Lung (tissue), 12 donors: ENCODE results near the gene NMT2. TPM values are rescaled to one million over a fixed set of nuclear protein-coding genes. Genes with fewer than 3 reads are reported as not detected.

Experiments used
- ATAC-seq: fragments of 200-7000 bp; cut with Tn5 transposase; one replicate; pipeline ENCODE4 v1.9.1; 2020; ENCODE audit warnings: moderate number of reproducible peaks; ENCODE audit not compliant: insufficient read depth, low FRiP score
- DNase-seq, 3 donors: peaks; one replicate each; pipeline ENCODE4 v3.0.0-alpha.2; 2013 to 2017
- H3K27ac ChIP-seq, 2 donors: one replicate each; pipeline ENCODE4 v1.5.1; 2013; ENCODE audit warnings: mild to moderate bottlenecking in 2 of 2, moderate library complexity in 2 of 2, control low read depth in 1 of 2, inconsistent platforms in 1 of 2, low read depth in 1 of 2, low read length in 1 of 2
- H3K27me3 ChIP-seq, 3 donors: one replicate each; pipeline ENCODE4 v1.5.1; 2013; ENCODE audit warnings: low read length in 2 of 3; ENCODE audit not compliant: control insufficient read depth in 3 of 3, insufficient read depth in 3 of 3
- H3K36me3 ChIP-seq, 4 donors: one replicate each; pipeline ENCODE4 v1.5.1; 2013; ENCODE audit warnings: low read length in 4 of 4, mild to moderate bottlenecking in 1 of 4, moderate library complexity in 1 of 4; ENCODE audit not compliant: control insufficient read depth in 4 of 4, insufficient read depth in 4 of 4
- H3K4me1 ChIP-seq, 5 donors: one replicate each; pipeline ENCODE4 v1.5.1; 2013; ENCODE audit warnings: low read length in 5 of 5, mild to moderate bottlenecking in 2 of 5, moderate library complexity in 1 of 5; ENCODE audit not compliant: control insufficient read depth in 5 of 5, insufficient read depth in 5 of 5
- H3K4me3 ChIP-seq: one replicate; pipeline ENCODE4 v1.5.1; 2013; ENCODE audit warnings: mild to moderate bottlenecking, control low read depth, moderate library complexity
- H3K9ac ChIP-seq, 2 donors: one replicate each; pipeline ENCODE4 v1.5.1; 2013; ENCODE audit warnings: low read length in 2 of 2, control low read depth in 1 of 2; ENCODE audit not compliant: insufficient read depth in 1 of 2
- H3K9me3 ChIP-seq, 4 donors: one replicate each; pipeline ENCODE4 v1.5.1; 2013; ENCODE audit warnings: low read length in 3 of 4, mild to moderate bottlenecking in 1 of 4, moderate library complexity in 1 of 4; ENCODE audit not compliant: control insufficient read depth in 4 of 4, insufficient read depth in 3 of 4
- WGBS, 2 donors: extraction: QIAGEN DNeasy Blood & Tissue Kit; methylation state at CpG; one replicate each; pipeline ENCODE4 v1.1.7; 2013; 5-methylcytosine and 5-hydroxymethylcytosine counted together
- polyA plus RNA-seq, 2 donors: library from polyadenylated mRNA; stranded (reverse); fragments of 200-250 nt; gene quantifications; one replicate each; pipeline ENCODE4 v1.2.1, GENCODE V29; 2013
- total RNA-seq, 2 donors: library from RNA; depleted of rRNA in 1 of 2; stranded (reverse); fragments of >200 nt in 1 of 2; gene quantifications; one replicate each; pipeline ENCODE4 v1.2.1, GENCODE V29; 2014 to 2021
- TF ChIP-seq, protein P1 (sequence below): IDR thresholded peaks from 2 replicates; pipeline ENCODE4 v1.5.1; 2012; ENCODE audit warnings: mild to moderate bottlenecking; ENCODE audit errors: control extremely low read depth, extremely low read depth
- donor health status: control.
- donor health status: control.
- donor health status: Bipolar disorder and iron deficiency.
- donor health status: healthy.
- donor health status: DM: yes; HTN: yes; CAD: no.

Gene NMT2
- total and polyA plus RNA-seq, 4 donors, result 3.5 to 20.0 (median 6.4) TPM

DNA sequence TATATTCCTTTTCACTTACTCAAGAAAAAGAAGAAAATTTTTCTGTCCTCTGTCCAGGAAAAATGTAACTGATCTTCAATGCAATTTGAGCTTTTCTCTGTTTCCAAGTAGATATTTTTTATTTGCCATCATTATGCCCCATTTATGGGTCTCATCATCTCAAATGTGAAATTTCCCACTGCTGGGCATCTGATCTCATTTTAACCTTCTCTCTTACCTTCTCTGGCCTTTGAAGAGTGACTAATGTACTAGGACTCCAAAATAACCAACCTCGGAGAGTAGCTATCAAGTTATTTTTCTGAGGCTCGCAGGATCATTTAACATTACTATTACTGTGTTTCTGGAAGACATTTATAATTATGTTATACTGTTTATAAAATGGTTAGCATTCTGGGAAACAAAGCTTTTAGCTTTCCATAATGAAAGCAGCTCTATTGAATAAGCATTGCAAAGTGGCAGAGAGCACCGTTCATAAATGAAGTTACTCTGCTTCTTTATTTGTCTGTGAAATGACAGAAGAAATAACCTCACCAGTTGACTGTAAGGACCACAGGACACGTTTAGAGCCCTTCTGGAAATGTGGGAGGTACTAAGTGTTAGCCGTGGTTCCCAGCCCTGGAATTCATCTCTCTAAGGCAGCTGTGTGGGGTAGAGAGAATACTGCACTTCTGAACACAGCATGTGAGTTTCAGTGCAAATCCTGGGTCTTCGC, 33.3 kb upstream of the NMT2 start:
- H3K27me3 ChIP-seq, result no peaks in the 10 kb centered on the region
- H3K4me1 ChIP-seq, result peaks cover 0 to 4% (median 0%) of the 10 kb centered on the region in 5 donors
- no peak overlapping the region for H3K9ac ChIP-seq
- no peak overlapping the region for H3K4me3 ChIP-seq
- WGBS, 2 donors, result 73 to 87% methylated on average over 6 of the region's 6 CpGs
- no peak overlapping the region for H3K27ac ChIP-seq
- DNase-seq (no peak), ATAC-seq (no peak)
- H3K9me3 ChIP-seq, result no peaks in the 10 kb centered on the region
- TF ChIP-seq, protein P1, sequence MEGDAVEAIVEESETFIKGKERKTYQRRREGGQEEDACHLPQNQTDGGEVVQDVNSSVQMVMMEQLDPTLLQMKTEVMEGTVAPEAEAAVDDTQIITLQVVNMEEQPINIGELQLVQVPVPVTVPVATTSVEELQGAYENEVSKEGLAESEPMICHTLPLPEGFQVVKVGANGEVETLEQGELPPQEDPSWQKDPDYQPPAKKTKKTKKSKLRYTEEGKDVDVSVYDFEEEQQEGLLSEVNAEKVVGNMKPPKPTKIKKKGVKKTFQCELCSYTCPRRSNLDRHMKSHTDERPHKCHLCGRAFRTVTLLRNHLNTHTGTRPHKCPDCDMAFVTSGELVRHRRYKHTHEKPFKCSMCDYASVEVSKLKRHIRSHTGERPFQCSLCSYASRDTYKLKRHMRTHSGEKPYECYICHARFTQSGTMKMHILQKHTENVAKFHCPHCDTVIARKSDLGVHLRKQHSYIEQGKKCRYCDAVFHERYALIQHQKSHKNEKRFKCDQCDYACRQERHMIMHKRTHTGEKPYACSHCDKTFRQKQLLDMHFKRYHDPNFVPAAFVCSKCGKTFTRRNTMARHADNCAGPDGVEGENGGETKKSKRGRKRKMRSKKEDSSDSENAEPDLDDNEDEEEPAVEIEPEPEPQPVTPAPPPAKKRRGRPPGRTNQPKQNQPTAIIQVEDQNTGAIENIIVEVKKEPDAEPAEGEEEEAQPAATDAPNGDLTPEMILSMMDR, result no peak
- H3K36me3 ChIP-seq, result peaks cover 0 to 5% (median 1%) of the 10 kb centered on the region in 4 donors

DNA sequence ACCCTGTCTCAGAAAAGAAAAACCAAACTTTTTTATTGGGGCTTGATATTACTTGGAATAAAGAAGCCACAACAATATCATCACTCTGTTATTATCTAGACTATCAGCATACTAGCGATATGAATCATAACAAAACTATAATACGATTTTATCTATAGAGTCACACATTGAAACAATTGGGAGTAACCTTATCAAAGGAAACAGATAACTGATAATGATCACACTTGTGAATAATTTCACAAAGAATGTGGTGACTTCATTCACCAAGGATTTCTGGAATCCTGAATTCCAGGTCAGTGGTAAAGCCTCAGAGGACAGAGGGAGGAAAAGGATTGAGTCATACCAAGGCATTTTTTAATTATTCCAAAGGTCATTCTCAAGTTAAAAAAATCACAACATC, 32.1 kb upstream of the NMT2 start:
- ATAC-seq (no peak), DNase-seq (no peak)
- no peak overlapping the region for H3K4me3 ChIP-seq
- peaks cover 0 to 4% (median 0%) of the 10 kb centered on the region in 5 donors for H3K4me1 ChIP-seq
- H3K27me3 ChIP-seq, result no peaks in the 10 kb centered on the region
- peaks cover 0 to 2% (median under 1%) of the 10 kb centered on the region in 4 donors for H3K36me3 ChIP-seq
- WGBS, 2 donors, result 25 to 32% methylated on average over 2 of the region's 2 CpGs
- no peak overlapping the region for H3K9ac ChIP-seq
- no peak overlapping the region for H3K27ac ChIP-seq
- H3K9me3 ChIP-seq, result no peaks in the 10 kb centered on the region
- TF ChIP-seq, protein P1, result no peak

DNA sequence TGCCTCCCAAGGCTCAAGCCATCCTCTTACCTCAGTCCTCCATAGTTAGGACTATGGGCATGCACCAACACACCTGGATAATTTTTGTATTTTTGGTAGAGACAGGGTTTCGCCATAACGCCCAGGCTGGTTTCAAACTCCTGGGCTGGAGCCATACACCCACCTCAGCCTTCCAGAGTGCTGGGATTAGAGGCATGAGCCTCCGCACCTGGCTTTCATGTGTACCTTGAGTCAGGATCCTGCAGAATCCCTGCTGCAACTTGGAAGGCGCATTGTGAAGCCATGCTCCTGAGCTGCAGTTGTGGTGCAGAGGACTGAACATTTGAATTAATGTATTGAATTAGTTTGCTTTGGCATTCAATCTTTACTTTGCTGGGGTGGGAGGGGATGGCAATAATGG, 29.4 kb upstream of the NMT2 start:
- Histone ChIP-seq H3K36me3 (peaks cover 0 to 2% (median 0%) of the 10 kb centered on the region in 4 donors), H3K4me3 (no peak overlapping the region), H3K27me3 (no peaks in the 10 kb centered on the region), H3K27ac (no peak overlapping the region), H3K9me3 (peaks cover 0 to 3% (median 0%) of the 10 kb centered on the region in 4 donors), H3K4me1 (peaks cover 0 to 2% (median 0%) of the 10 kb centered on the region in 5 donors), H3K9ac (no peak overlapping the region)
- ATAC-seq, result no peak
- 98 to 100% methylated on average over 4 of the region's 4 CpGs for WGBS, 2 donors
- no peak for DNase-seq
- TF ChIP-seq, protein P1, result no peak
